SK-N-MC (cell line): Measurements from ENCODE around the gene NLGN1.

ENCODE experiments used
- EZH2 ChIP-seq: fragments of 200-600 bp; sonication (generic); IDR thresholded peaks from one replicate; pipeline ENCODE4 v1.6.1; 2017; ENCODE audit warnings: antibody characterized with exemption
- FOXP2 ChIP-seq: optimal IDR thresholded peaks from 2 replicates; pipeline ENCODE3; 2011; ENCODE audit warnings: mild to moderate bottlenecking, moderate library complexity; ENCODE audit not compliant: insufficient read depth; ENCODE audit errors: extremely low read length, control extremely low read depth
- POLR2AphosphoS5 ChIP-seq: IDR thresholded peaks from 2 replicates; pipeline ENCODE4 v1.6.1; 2012; ENCODE audit warnings: mild to moderate bottlenecking, low read depth, low read length, borderline replicate concordance

DNA sequence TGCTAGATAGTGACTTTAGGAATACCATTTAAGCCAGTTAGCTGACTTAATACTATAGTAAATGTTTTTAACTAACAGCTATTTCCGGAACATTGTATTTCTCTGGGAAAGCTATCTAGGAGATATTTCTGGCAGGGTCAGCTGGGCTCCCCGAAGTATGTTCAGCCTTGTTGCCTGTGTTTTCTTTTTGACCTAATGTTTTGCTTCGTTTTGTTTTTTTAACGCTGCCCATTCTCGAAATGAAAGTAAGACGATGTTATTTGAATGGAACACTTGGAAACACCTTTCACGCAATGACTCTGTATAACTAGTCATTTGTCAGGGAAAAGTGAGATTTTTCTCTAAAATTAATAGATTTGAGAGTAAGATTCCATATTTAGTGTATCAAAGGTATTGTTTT, 758.7 kb downstream of the NLGN1 start:
- TF ChIP-seq EZH2 (no peak), POLR2AphosphoS5 (no peak), FOXP2 (no peak)
